Right atrium auricular region (tissue), 2 donors: ENCODE measurements around the gene PFKL. TPM values are rescaled to one million over a fixed set of nuclear protein-coding genes. Genes with fewer than 3 reads are reported as not detected.
"Not testable (repeated sequence)": the region's sequence is repeated elsewhere in the genome, so short reads cannot be mapped to it uniquely, and the experiment has no call there.

Source experiments
- DNase-seq: peaks from one replicate; pipeline ENCODE4 v3.0.0-alpha.2; 2019; ENCODE audit warnings: low spot score
- H3K27ac ChIP-seq, 2 donors: fragments of 200-600 bp; sonication (generic); 1 replicate in 1 of 2; 2 replicates in 1 of 2; pipeline ENCODE4 v1.5.1; 2016 to 2019
- H3K27me3 ChIP-seq, 2 donors: fragments of 200-600 bp; sonication (generic); one replicate each; pipeline versions ENCODE4 v1.5.1 to v1.6.0; 2017 to 2019
- H3K36me3 ChIP-seq: fragments of 200-600 bp; sonication (generic); one replicate; pipeline ENCODE4 v1.5.1; 2016
- H3K4me1 ChIP-seq, 2 donors: fragments of 200-600 bp; sonication (generic); one replicate each; pipeline versions ENCODE4 v1.5.1 to v1.6.0; 2017 to 2019
- H3K4me3 ChIP-seq, 2 donors: fragments of 200-600 bp; sonication (generic); 1 replicate in 1 of 2; 2 replicates in 1 of 2; pipeline ENCODE4 v1.5.1; 2017 to 2019; ENCODE audit warnings: mild to moderate bottlenecking in 1 of 2, moderate library complexity in 1 of 2
- H3K9me3 ChIP-seq, 2 donors: fragments of 200-600 bp; sonication (generic); one replicate each; pipeline ENCODE4 v1.5.1; 2019
- total RNA-seq, 2 donors: library from RNA; depleted of rRNA; stranded (reverse); fragments of >200 nt; gene quantifications; one replicate each; pipeline ENCODE4 v1.1.0, GENCODE V29; 2016
- TF ChIP-seq, protein P1 (sequence below), 2 donors: fragments of 200-600 bp; sonication (generic); IDR thresholded peaks; one replicate each; pipeline ENCODE4 v1.5.1; 2019; ENCODE audit warnings: antibody characterized with exemption in 2 of 2

PFKL gene
- total RNA-seq, 2 donors from 2014 or later = 28.0 to 45.7 TPM

DNA sequence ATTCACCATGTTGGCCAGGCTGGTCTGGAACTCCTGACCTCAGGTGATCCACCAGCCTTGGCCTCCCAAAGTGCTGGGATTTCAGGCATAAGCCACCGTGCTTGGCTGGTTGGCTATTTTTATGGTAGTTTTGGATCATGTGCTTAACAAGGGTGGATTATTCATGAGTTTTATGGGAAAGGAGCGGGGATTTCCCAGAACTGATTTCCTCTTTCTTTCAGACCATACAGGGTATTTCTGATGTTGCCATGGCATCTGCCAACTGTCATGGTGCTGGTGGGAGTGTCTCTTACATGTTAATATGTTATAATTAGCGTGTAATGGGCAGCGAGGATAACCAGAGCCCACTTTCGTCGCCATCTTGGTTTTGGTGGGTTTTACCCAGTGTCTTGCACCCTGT is 56.8 kb downstream of the PFKL start:
- Histone ChIP-seq H3K9me3 (no peaks in the 10 kb centered on the region), H3K4me1 (no peaks in the 10 kb centered on the region), H3K36me3 (no peaks in the 10 kb centered on the region), H3K27me3 (no peaks in the 10 kb centered on the region), H3K27ac (no peak overlapping the region), H3K4me3 (no peak overlapping the region)
- no peak for DNase-seq
- TF ChIP-seq, protein P1, sequence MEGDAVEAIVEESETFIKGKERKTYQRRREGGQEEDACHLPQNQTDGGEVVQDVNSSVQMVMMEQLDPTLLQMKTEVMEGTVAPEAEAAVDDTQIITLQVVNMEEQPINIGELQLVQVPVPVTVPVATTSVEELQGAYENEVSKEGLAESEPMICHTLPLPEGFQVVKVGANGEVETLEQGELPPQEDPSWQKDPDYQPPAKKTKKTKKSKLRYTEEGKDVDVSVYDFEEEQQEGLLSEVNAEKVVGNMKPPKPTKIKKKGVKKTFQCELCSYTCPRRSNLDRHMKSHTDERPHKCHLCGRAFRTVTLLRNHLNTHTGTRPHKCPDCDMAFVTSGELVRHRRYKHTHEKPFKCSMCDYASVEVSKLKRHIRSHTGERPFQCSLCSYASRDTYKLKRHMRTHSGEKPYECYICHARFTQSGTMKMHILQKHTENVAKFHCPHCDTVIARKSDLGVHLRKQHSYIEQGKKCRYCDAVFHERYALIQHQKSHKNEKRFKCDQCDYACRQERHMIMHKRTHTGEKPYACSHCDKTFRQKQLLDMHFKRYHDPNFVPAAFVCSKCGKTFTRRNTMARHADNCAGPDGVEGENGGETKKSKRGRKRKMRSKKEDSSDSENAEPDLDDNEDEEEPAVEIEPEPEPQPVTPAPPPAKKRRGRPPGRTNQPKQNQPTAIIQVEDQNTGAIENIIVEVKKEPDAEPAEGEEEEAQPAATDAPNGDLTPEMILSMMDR (IDR thresholded peaks at IDR 0.05) = no peak

DNA sequence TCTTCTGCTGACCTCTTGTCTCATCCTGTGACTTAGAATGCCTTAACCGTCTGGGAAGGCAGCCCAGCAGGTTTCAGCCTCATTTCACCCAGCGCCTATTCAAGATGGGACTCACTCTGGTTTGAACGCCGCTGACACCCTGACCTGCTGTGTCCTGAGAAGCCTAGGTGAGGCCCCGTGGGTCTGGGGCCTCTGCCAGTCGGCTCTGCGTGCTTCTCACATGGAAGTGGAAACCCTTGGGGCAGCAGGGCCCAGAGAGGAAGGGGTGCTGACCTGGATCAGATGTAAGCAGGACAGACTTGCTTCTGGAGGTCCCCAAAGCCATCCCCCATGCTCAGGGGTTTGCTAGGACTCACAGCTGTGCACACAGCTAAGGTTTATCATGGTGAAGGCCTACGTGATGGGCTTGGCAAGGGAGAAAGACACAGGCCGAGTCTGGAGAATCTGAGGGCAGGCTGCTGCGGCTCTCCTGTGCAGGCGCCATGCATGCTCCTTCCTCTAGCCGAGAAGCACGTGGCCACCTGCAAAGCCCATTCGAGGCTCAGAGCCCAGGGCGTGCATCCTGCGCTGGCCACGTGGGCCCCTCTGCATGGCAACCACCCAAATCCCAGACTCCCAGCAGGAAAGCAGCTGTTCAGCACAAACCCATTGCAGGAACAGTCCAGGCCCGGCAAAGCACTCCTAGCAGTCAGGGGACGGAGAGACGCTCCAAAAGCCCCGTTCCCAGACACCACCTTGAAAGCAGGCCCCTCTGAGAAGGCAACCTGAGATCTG is 57.4 kb downstream of the PFKL start:
- H3K9me3 ChIP-seq = no peaks in the 10 kb centered on the region
- H3K27ac ChIP-seq = no peak overlapping the region
- no peak for DNase-seq
- TF ChIP-seq, protein P1 (IDR thresholded peaks at IDR 0.05) = no peak
- H3K27me3 ChIP-seq = no peaks in the 10 kb centered on the region
- no peaks in the 10 kb centered on the region for H3K36me3 ChIP-seq
- H3K4me1 ChIP-seq = no peaks in the 10 kb centered on the region
- H3K4me3 ChIP-seq = no peak overlapping the region

DNA sequence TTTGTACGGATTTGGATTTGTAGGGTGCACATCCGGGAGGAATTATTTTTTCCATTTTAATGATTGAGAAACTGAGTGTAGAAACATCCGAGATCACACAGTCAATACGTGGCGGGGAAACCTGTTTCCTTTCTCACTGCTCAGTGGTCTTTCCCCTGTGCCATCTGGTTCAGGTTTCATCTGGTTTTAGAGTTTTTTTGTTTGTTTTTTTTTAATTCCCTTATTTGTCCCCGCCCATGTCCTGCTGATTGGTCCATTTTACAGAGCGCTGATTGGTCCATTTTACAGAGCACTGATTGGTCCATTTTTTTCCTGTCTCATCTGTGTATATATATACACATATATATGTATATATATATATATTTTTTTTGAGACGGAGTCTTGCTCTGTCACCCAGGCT is 59.5 kb downstream of the PFKL start:
- TF ChIP-seq, protein P1 (IDR thresholded peaks at IDR 0.05) = no peak
- Histone ChIP-seq H3K36me3 (no peaks in the 10 kb centered on the region), H3K4me1 (no peaks in the 10 kb centered on the region), H3K27ac (no peak overlapping the region), H3K27me3 (no peaks in the 10 kb centered on the region), H3K9me3 (peaks cover 0 to 20% of the 10 kb centered on the region in 2 donors), H3K4me3 (no peak overlapping the region)
- DNase-seq = no peak

DNA sequence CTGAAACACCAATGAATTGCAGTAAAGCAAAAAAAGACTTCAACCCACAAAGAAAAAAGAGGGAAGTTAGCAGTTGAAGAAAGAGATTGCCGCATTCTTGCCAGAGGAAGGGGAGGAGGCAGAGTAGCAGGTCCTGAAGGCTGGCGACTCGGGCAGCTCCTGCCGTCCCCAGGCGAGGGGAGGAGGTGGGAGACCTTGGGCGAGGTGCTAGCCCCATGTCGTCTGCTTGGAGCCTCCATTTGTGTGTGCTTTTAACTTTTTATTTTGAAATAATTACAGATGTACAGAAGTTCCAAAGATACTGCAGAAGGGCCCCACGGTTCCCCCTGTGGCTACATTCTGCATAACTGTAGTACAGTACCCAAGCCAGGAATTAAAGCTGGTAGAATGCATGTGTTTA is 60.3 kb downstream of the PFKL start:
- DNase-seq = no peak
- Histone ChIP-seq H3K4me3 (no peak overlapping the region), H3K4me1 (no peaks in the 10 kb centered on the region), H3K36me3 (no peaks in the 10 kb centered on the region), H3K27ac (no peak overlapping the region), H3K27me3 (no peaks in the 10 kb centered on the region), H3K9me3 (peaks cover 0 to 20% of the 10 kb centered on the region in 2 donors)
- TF ChIP-seq, protein P1 (IDR thresholded peaks at IDR 0.05) = no peak

DNA sequence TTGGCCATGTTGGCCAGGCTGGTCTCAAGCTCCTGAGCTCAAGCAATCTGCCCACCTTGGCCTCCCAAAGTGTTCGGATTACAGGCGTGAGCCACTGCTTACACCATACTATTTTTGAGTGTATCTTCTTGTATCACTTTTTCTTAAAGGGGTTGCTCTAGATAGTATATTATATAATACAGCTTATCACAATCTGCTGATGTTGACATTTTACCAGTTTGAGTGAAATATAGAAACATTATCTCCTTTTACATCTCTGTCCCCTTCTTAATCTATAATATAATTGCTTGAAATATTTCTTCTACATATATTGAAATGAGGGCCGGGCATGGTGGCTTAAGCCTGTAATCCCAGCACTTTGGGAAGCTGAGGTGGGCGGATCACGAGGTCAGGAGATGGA is 62.0 kb downstream of the PFKL start:
- DNase-seq, H3K27me3 ChIP-seq, H3K4me3 ChIP-seq, H3K36me3 ChIP-seq, H3K27ac ChIP-seq, H3K4me1 ChIP-seq: not testable (repeated sequence)
- peaks cover 0 to 20% of the 10 kb centered on the region in 2 donors for H3K9me3 ChIP-seq

DNA sequence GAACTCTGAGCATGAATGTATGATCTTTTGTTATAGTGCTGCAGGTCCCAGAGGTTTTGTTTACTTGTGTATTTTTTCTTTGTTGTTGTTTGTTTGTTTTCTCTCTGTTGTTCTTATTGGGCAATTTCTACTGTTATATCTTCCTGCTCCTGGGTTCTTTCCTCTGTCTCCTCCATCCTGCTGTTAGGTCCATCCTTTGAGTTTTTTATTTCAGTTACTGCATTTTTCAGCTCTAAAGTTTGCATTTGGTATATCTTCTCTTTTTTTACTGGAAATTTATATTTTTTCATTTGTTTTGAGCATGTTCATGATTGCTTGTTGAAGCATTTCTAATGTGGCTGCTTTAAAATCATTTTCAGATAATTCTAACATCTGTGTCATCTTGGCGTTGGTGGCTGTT is 63.4 kb downstream of the PFKL start:
- TF ChIP-seq, protein P1 (IDR thresholded peaks at IDR 0.05) = no peak
- Histone ChIP-seq H3K4me3 (no peak overlapping the region), H3K27me3 (no peaks in the 10 kb centered on the region), H3K9me3 (peaks cover 0 to 20% of the 10 kb centered on the region in 2 donors), H3K36me3 (no peaks in the 10 kb centered on the region), H3K4me1 (no peaks in the 10 kb centered on the region), H3K27ac (no peak overlapping the region)
- no peak for DNase-seq
